Trophoblast cell (in vitro differentiated cells and primary cell): ENCODE data around the gene WDR87.

Experiments
- DNase-seq, 2 donors: peaks; one replicate each; pipeline ENCODE4 v3.0.0-alpha.2; 2016
- H2AFZ ChIP-seq: 2 replicates; pipeline ENCODE4 v1.6.1; 2013; ENCODE audit warnings: low read length, moderate library complexity, mild to moderate bottlenecking; ENCODE audit not compliant: insufficient read depth, poor library complexity
- H2AK5ac ChIP-seq: 2 replicates; pipeline ENCODE4 v1.6.1; 2013; ENCODE audit warnings: mild to moderate bottlenecking, low read length
- H2BK120ac ChIP-seq: 2 replicates; pipeline ENCODE4 v1.6.1; 2013; ENCODE audit warnings: low read length, mild to moderate bottlenecking, moderate library complexity; ENCODE audit not compliant: insufficient read depth, poor library complexity
- H2BK12ac ChIP-seq: 2 replicates; pipeline ENCODE4 v1.6.1; 2013; ENCODE audit warnings: mild to moderate bottlenecking, low read length, moderate library complexity
- H2BK5ac ChIP-seq: 2 replicates; pipeline ENCODE4 v1.6.1; 2013; ENCODE audit warnings: low read length, low read depth, moderate library complexity, mild to moderate bottlenecking; ENCODE audit not compliant: poor library complexity
- H3K14ac ChIP-seq: 2 replicates; pipeline ENCODE4 v1.6.1; 2013; ENCODE audit warnings: mild to moderate bottlenecking, low read length
- H3K18ac ChIP-seq: 2 replicates; pipeline ENCODE4 v1.6.1; 2013; ENCODE audit warnings: mild to moderate bottlenecking, low read length
- H3K23ac ChIP-seq: 2 replicates; pipeline ENCODE4 v1.6.1; 2013; ENCODE audit warnings: low read length
- H3K27ac ChIP-seq: 2 replicates; pipeline ENCODE4 v1.5.1; 2013; ENCODE audit warnings: low read depth, mild to moderate bottlenecking, inconsistent platforms, low read length, moderate library complexity
- H3K27me3 ChIP-seq: 2 replicates; pipeline ENCODE4 v1.6.1; 2013; ENCODE audit warnings: inconsistent platforms, mild to moderate bottlenecking, low read length, moderate library complexity; ENCODE audit not compliant: insufficient read depth
- H3K36me3 ChIP-seq, 2 experiments: 1 replicate in 1 of 2; 2 replicates in 1 of 2; pipeline ENCODE4 v1.6.1; 2013; ENCODE audit warnings: low read length in 2 of 2, mild to moderate bottlenecking in 2 of 2, moderate library complexity in 1 of 2; ENCODE audit not compliant: insufficient read depth in 2 of 2, control insufficient read depth in 1 of 2
- H3K4ac ChIP-seq: 2 replicates; pipeline ENCODE4 v1.6.1; 2013; ENCODE audit warnings: low read depth, mild to moderate bottlenecking, low read length, moderate library complexity
- H3K4me1 ChIP-seq, 2 experiments: 1 replicate in 1 of 2; 2 replicates in 1 of 2; pipeline ENCODE4 v1.6.1; 2013; ENCODE audit warnings: low read length in 2 of 2, mild to moderate bottlenecking in 2 of 2, moderate library complexity in 1 of 2; ENCODE audit not compliant: insufficient read depth in 2 of 2, control insufficient read depth in 1 of 2
- H3K4me2 ChIP-seq: 2 replicates; pipeline ENCODE4 v1.6.1; 2013; ENCODE audit warnings: inconsistent platforms, mild to moderate bottlenecking, low read length, moderate library complexity
- H3K4me3 ChIP-seq: 2 replicates; pipeline ENCODE4 v1.5.1; 2013; ENCODE audit warnings: mild to moderate bottlenecking, low read depth, low read length, inconsistent platforms
- H3K79me1 ChIP-seq: one replicate; pipeline ENCODE4 v1.6.1; 2013; ENCODE audit warnings: low read length
- H3K79me2 ChIP-seq: 2 replicates; pipeline ENCODE4 v1.6.1; 2013; ENCODE audit warnings: low read length, mild to moderate bottlenecking; ENCODE audit not compliant: control insufficient read depth, insufficient read depth, poor library complexity
- H3K9ac ChIP-seq: 2 replicates; pipeline ENCODE4 v1.6.1; 2013; ENCODE audit warnings: mild to moderate bottlenecking, low read length
- H3K9me3 ChIP-seq: 2 replicates; pipeline ENCODE4 v1.6.1; 2013; ENCODE audit warnings: low read depth, mild to moderate bottlenecking, control low read depth, inconsistent platforms, low read length; ENCODE audit not compliant: insufficient read depth
- H4K12ac ChIP-seq: 2 replicates; pipeline ENCODE4 v1.6.1; 2013; ENCODE audit warnings: low read depth, mild to moderate bottlenecking, low read length, moderate library complexity
- H4K8ac ChIP-seq: 2 replicates; pipeline ENCODE4 v1.6.1; 2013; ENCODE audit warnings: low read depth, mild to moderate bottlenecking, low read length, moderate library complexity
- H4K91ac ChIP-seq: one replicate; pipeline ENCODE4 v1.6.1; 2013; ENCODE audit warnings: low read depth, mild to moderate bottlenecking, low read length, moderate library complexity
- WGBS: extraction: QIAGEN DNeasy Blood & Tissue Kit; methylation state at CpG from one replicate; pipeline ENCODE4 v1.1.7; 2013; ENCODE audit warnings: missing lambda C conversion rate; ENCODE audit not compliant: insufficient read length, insufficient coverage; ENCODE audit errors: extremely low coverage; 5-methylcytosine and 5-hydroxymethylcytosine counted together

The WDR87 gene

DNA sequence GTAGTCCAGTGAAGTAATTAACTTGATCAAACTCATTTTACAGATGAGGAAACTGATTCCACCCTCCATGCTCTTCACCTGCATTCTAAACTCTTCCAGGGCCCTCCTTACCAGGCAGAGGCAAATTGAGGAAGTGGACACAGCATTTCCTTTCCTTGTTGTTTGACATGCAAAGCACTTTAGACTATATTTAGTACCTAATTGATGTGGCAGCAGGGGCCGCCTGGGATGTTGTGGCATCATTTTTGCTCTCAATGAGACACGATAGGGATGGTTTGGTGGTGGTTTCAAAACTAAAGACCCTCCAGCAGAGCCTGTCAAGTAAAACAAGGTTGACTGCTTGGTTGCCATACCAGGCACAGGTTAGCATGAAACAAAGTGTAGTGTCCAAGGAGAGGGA lies 8.5 kb upstream of the WDR87 start:
- no peak overlapping the region for H3K4me3 ChIP-seq
- no peaks in the 10 kb centered on the region for H3K79me2 ChIP-seq
- WGBS = no CpG with 5 or more reads among the region's 2 CpGs
- no peak overlapping the region for H3K4ac ChIP-seq
- H2BK12ac ChIP-seq = no peak overlapping the region
- H2BK5ac ChIP-seq = no peak overlapping the region
- H3K36me3 ChIP-seq = no peaks in the 10 kb centered on the region
- no peak overlapping the region for H3K27ac ChIP-seq
- H4K8ac ChIP-seq = no peak overlapping the region
- no peaks in the 10 kb centered on the region for H3K4me1 ChIP-seq
- no peak overlapping the region for H3K4me2 ChIP-seq
- no peak overlapping the region for H3K9ac ChIP-seq
- H3K9me3 ChIP-seq = no peaks in the 10 kb centered on the region
- no peak overlapping the region for H2AFZ ChIP-seq
- H2BK120ac ChIP-seq = no peak overlapping the region
- no peak overlapping the region for H3K18ac ChIP-seq
- DNase-seq = no peak
- no peak overlapping the region for H2AK5ac ChIP-seq
- H3K23ac ChIP-seq = no peak overlapping the region
- no peak overlapping the region for H4K91ac ChIP-seq
- no peaks in the 10 kb centered on the region for H3K79me1 ChIP-seq
- H3K27me3 ChIP-seq = no peaks in the 10 kb centered on the region
- no peak overlapping the region for H3K14ac ChIP-seq
- H4K12ac ChIP-seq = no peak overlapping the region

DNA sequence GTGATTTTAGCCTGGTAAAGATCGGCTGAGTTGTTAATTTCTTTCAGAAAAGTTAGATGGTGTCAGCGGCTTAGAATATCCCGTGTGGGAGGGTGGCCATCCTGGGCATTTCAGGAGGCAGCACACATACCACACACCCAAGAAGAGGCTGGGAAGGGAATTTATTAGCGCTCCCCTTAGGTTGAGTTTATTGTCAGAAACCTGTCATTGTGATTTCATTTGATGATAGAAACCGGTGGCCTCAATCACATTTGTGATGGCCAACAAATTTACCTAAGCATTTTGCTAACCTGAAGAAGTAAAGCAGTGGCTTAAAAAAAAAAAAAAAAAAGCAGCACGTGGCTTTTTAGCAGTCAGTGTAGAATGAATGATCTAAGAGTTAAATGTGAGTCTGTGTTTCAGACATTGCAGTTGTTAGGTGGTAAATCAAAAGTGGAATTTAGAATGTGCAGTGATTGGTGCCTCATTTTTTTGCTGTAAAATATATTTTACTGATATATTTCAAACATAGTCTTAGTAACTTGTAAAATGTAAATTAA lies 3.3 kb upstream of the WDR87 start:
- no CpG with 5 or more reads among the region's 6 CpGs for WGBS
- Histone ChIP-seq H3K14ac (no peak overlapping the region), H3K9ac (no peak overlapping the region)

DNA sequence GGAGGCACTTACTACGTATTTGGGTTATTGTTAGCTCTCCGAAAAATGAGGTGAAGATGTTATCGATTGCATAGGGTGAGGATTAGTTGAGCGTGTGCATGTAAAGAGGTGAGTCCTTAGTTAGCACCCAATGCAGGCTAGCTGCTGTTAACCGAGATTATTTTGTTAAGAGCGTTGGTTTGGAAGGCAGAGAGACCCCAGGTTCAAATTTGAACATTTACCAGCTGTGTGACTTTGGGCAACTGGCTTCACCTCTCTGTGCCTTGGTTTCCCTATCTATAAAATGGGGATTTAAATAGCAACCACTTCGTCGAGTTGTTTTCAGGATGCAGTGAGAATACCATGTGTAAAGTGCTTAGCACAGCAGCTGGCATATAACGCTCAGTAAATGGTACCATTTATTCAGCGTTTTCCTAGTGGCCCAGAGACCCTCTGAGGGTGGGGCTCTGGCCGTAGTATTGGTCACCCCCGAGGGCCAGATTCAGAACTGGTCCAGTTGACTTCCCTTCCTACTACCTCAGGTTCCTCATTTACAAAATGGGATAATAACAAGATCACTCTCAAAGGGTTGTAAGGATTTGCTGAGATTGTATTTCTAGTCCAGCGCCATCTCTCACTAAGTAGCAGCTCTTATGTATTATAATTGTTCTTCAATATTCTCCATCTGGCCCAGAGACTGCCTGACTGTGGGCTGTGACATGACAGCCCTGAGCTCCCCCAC lies 1.5 kb upstream of the WDR87 start:
- H2BK5ac ChIP-seq = no peak overlapping the region
- peak overlapping the region; percentile 31 for H3K4ac ChIP-seq
- H2BK120ac ChIP-seq = no peak overlapping the region
- peak overlapping the region; percentile 45 for H2AK5ac ChIP-seq
- H3K27me3 ChIP-seq = no peaks in the 10 kb centered on the region
- H3K18ac ChIP-seq = no peak overlapping the region
- WGBS = no CpG with 5 or more reads among the region's 13 CpGs
- peak overlapping the region; percentile 24 for H2AFZ ChIP-seq
- peaks cover 10% of the 10 kb centered on the region for H3K79me1 ChIP-seq
- no peak overlapping the region for H4K12ac ChIP-seq
- peak overlapping the region; percentile 91 for H3K4me3 ChIP-seq
- H4K91ac ChIP-seq = no peak overlapping the region
- H3K27ac ChIP-seq = no peak overlapping the region
- peaks cover 13% of the 10 kb centered on the region for H3K79me2 ChIP-seq
- H3K36me3 ChIP-seq = no peaks in the 10 kb centered on the region
- no peak overlapping the region for H3K23ac ChIP-seq
- peaks cover 6 to 9% of the 10 kb centered on the region in 2 experiments for H3K4me1 ChIP-seq
- DNase-seq = no peak
- peak overlapping the region; percentile 76 for H3K4me2 ChIP-seq
- no peak overlapping the region for H2BK12ac ChIP-seq
- H4K8ac ChIP-seq = no peak overlapping the region
- no peak overlapping the region for H3K14ac ChIP-seq
- no peaks in the 10 kb centered on the region for H3K9me3 ChIP-seq
- peak overlapping the region; percentile 84 for H3K9ac ChIP-seq

More for the DNA sequence above, 3.3 kb upstream of the WDR87 start:
- no peak overlapping the region for H2BK5ac ChIP-seq
- no peaks in the 10 kb centered on the region for H3K9me3 ChIP-seq
- H2AK5ac ChIP-seq = no peak overlapping the region
- no peak overlapping the region for H3K27ac ChIP-seq
- H2BK120ac ChIP-seq = no peak overlapping the region
- H3K27me3 ChIP-seq = no peaks in the 10 kb centered on the region
- no peak overlapping the region for H3K18ac ChIP-seq
- no peak overlapping the region for H4K91ac ChIP-seq
- H3K36me3 ChIP-seq = no peaks in the 10 kb centered on the region
- no peak overlapping the region for H2AFZ ChIP-seq
- H2BK12ac ChIP-seq = no peak overlapping the region
- peaks cover 6 to 9% of the 10 kb centered on the region in 2 experiments for H3K4me1 ChIP-seq
- DNase-seq = no peak
- H3K79me2 ChIP-seq = peaks cover 13% of the 10 kb centered on the region
- H4K12ac ChIP-seq = no peak overlapping the region
- no peak overlapping the region for H4K8ac ChIP-seq
- no peak overlapping the region for H3K23ac ChIP-seq
- peaks cover 10% of the 10 kb centered on the region for H3K79me1 ChIP-seq
- H3K4me2 ChIP-seq = no peak overlapping the region
- H3K4me3 ChIP-seq = no peak overlapping the region
- H3K4ac ChIP-seq = peak overlapping the region; percentile 56

DNA sequence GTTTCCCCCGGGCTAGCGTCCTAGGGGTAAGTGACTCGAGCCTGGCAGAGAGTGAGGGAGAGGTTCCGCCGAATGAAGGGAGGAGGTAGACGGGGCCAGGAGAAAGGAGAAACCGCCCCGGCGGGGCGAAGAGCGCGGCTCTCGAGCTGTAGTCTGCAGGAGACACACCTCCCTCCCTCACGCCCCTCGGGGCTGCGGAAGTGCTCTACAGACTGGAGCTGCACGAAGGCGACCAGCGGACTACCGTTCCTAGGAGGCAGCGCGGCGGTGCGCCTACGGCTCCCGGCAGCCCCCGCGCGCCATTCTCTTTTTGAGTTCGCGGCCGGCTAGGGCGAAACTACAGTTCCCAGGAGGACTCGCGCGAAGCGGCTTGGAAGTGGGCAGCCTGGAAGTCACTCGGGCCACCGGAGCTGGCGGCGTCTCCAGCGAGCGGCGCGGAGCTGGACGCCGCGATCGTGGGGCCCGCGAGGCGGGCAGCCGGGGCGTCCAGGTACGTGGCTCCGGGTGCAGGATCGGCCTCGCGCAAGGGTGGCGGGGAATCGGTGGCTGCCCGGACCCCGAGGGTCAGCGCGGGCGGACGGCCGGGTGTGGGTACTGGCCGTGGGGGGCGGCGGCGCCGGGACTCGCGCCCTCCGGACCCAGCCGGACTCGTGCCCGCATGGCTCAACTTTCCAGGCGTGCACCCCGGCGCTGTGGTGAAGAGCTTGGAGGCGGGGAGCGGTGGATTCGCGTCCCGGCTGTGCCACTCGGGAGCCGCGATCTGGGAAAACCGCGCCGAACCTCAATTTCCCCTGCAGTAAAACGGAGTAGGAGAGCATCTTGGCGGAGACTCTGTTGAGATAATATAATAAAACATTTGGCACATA lies 708 bp upstream of the WDR87 start, which contains the start of gene SIPA1L3:
Gene SIPA1L3 (plus strand): TSS at position 340 of the 866 bp plus-strand sequence. CDS start 174,358 bp downstream, outside the sequence.
- peak within 1 kb of the TSS; percentile 89 for H3K14ac ChIP-seq
- H3K9ac ChIP-seq = peak within 1 kb of the TSS; percentile 84
- H2BK120ac ChIP-seq = peak within 1 kb of the TSS; percentile 97
- peak within 1 kb of the TSS; percentile 100 for H2AFZ ChIP-seq
- peak within 1 kb of the TSS; percentile 87 for H2BK5ac ChIP-seq
- H3K79me2 ChIP-seq = peaks cover 13% of the 10 kb centered on the region
- no peak within 1 kb of the TSS for H3K23ac ChIP-seq
- peak within 1 kb of the TSS; percentile 91 for H3K4me3 ChIP-seq
- peak; percentile 95 to 99 for DNase-seq
- no peaks in the 10 kb centered on the region for H3K9me3 ChIP-seq
- no CpG with 5 or more reads among the region's 95 CpGs for WGBS
- H2BK12ac ChIP-seq = peak within 1 kb of the TSS; percentile 74
- H3K27me3 ChIP-seq = no peaks in the 10 kb centered on the region
- H3K36me3 ChIP-seq = no peaks in the 10 kb centered on the region
- peak within 1 kb of the TSS; percentile 87 for H3K27ac ChIP-seq
- H2AK5ac ChIP-seq = peak within 1 kb of the TSS; percentile 45
- peak within 1 kb of the TSS; percentile 97 for H4K8ac ChIP-seq
- peaks cover 10% of the 10 kb centered on the region for H3K79me1 ChIP-seq
- peak within 1 kb of the TSS; percentile 98 for H3K18ac ChIP-seq
- H3K4me2 ChIP-seq = peak within 1 kb of the TSS; percentile 76
- H4K91ac ChIP-seq = peak within 1 kb of the TSS; percentile 96
- peak within 1 kb of the TSS; percentile 86 for H3K4ac ChIP-seq
- H3K4me1 ChIP-seq = peaks cover 6 to 9% of the 10 kb centered on the region in 2 experiments
- H4K12ac ChIP-seq = peak within 1 kb of the TSS; percentile 98
